NCI-H2171 treated with DMSO at 0.1 percent for 48 hours (cell line): Measurements from ENCODE around the gene RHBDF2.

ENCODE experiments used
- DNase-seq: peaks from one replicate; lab custom pipeline; 2025; lab: John Stamatoyannopoulos, UW

RHBDF2 gene

GRCh38 chr17:76500747-76501017 lies 541 bp downstream of the RHBDF2 start:
- no peak for DNase-seq

GRCh38 chr17:76500074-76500746 lies 1.0 kb downstream of the RHBDF2 start:
- DNase-seq = no peak

- DNase-seq = no peak
Observed at GRCh38 chr17:76499267-76499667, 2.0 kb downstream of the RHBDF2 start.

- no peak for DNase-seq
Observed at GRCh38 chr17:76498876-76499251, 2.4 kb downstream of the RHBDF2 start.

GRCh38 chr17:76497979-76498875 lies 3.0 kb downstream of the RHBDF2 start:
- peak; percentile 99 for DNase-seq

- DNase-seq = no peak
Observed at GRCh38 chr17:76497699-76497978, 3.6 kb downstream of the RHBDF2 start.

- no peak for DNase-seq
Observed at GRCh38 chr17:76496464-76496863, 4.8 kb downstream of the RHBDF2 start.

- no peak for DNase-seq
Observed at GRCh38 chr17:76495663-76496400, 5.4 kb downstream of the RHBDF2 start.

GRCh38 chr17:76493505-76494167 lies 7.6 kb downstream of the RHBDF2 start:
- no peak for DNase-seq

- no peak for DNase-seq
Observed at GRCh38 chr17:76492989-76493501, 8.2 kb downstream of the RHBDF2 start.

GRCh38 chr17:76492123-76492988 lies 8.9 kb downstream of the RHBDF2 start:
- no peak for DNase-seq

GRCh38 chr17:76491271-76492122 lies 9.7 kb downstream of the RHBDF2 start:
- no peak for DNase-seq

GRCh38 chr17:76490112-76490710 lies 11.0 kb downstream of the RHBDF2 start:
- no peak for DNase-seq

GRCh38 chr17:76487451-76488192 lies 13.6 kb downstream of the RHBDF2 start:
- no peak for DNase-seq

- no peak for DNase-seq
Observed at GRCh38 chr17:76485569-76485968, 15.7 kb downstream of the RHBDF2 start.

GRCh38 chr17:76484228-76484725 lies 16.9 kb downstream of the RHBDF2 start:
- DNase-seq = no peak

GRCh38 chr17:76481071-76481655 lies 20.1 kb downstream of the RHBDF2 start:
- no peak for DNase-seq

GRCh38 chr17:76480632-76481031 lies 20.6 kb downstream of the RHBDF2 start:
- DNase-seq = no peak
